Astrocyte of the spinal cord (primary cell): ENCODE measurements around the gene CRCP.
A peak's percentile ranks its signal among the peaks of the same experiment; 100 is the strongest.
"Not testable (repeated sequence)": the region's sequence is repeated elsewhere in the genome, so short reads cannot be mapped to it uniquely, and the experiment has no call there.

ENCODE experiments used
- DNase-seq: peaks from one replicate; pipeline ENCODE4 v3.0.0; 2011; ENCODE audit warnings: low read depth, low spot score
- H3K4me3 ChIP-seq: 2 replicates; pipeline ENCODE4 v1.5.1; 2011; ENCODE audit warnings: low read depth, mild to moderate bottlenecking, low read length, moderate library complexity
- CTCF ChIP-seq: IDR thresholded peaks from 2 replicates; pipeline ENCODE4 v1.5.1; 2012; ENCODE audit warnings: low read depth, mild to moderate bottlenecking, low read length, inconsistent platforms
- in situ Hi-C: cut with HindIII; loops from 2 replicates; pipeline ENCODE4 v1.10.0; 2017; ENCODE audit warnings: low sequenced_read_pairs

Gene CRCP

DNA sequence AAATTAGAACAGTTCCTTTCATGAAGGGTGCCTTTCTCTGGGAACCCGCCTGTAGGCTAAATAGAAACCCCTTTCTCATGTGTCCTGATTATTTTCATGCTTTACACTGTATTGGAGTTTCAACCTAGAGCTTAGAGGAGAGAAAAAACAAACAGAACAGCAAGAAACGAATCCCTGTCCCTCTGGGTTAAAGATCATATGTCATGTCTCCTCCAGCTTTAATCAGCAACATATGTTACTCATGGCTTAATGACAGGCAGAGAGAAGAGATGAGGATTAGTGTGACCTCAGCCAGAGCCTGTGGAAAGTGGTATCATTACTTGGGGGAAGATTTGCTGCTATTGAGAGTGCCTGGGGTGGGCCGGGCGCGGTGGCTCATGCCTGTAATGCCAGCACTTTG lies 32.1 kb downstream of the CRCP start:
- no peak overlapping the region for H3K4me3 ChIP-seq
- peak; percentile 39 for DNase-seq
- in situ Hi-C loops, result no loop called here
- TF ChIP-seq CTCF, result no peak

DNA sequence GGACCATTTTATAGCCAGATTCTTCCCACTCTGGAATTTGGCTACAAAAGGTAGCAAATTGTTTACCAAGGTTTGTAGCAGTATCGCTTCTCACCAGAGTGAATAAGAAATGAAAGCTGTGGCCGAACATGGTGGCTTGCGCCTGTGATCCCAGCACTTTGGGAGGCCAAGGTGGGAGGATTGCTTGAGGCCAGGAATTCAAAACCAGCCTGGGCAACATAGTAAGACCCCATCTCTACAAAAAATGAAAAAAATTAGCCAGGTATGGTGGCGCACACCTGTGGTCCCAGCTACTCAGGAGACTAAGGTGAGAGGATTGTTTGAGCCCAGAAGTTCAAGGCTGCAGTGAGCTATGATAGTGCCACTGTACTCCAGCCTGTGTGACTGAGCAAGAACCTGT lies 33.0 kb downstream of the CRCP start:
- DNase-seq, in situ Hi-C loops, H3K4me3 ChIP-seq: not testable (repeated sequence)

GRCh38 chr7:66150471-66150870 lies 35.8 kb downstream of the CRCP start:
- TF ChIP-seq CTCF, result no peak
- no peak overlapping the region for H3K4me3 ChIP-seq
- DNase-seq, result peak; percentile 80
- in situ Hi-C loops, result no loop called here

DNA sequence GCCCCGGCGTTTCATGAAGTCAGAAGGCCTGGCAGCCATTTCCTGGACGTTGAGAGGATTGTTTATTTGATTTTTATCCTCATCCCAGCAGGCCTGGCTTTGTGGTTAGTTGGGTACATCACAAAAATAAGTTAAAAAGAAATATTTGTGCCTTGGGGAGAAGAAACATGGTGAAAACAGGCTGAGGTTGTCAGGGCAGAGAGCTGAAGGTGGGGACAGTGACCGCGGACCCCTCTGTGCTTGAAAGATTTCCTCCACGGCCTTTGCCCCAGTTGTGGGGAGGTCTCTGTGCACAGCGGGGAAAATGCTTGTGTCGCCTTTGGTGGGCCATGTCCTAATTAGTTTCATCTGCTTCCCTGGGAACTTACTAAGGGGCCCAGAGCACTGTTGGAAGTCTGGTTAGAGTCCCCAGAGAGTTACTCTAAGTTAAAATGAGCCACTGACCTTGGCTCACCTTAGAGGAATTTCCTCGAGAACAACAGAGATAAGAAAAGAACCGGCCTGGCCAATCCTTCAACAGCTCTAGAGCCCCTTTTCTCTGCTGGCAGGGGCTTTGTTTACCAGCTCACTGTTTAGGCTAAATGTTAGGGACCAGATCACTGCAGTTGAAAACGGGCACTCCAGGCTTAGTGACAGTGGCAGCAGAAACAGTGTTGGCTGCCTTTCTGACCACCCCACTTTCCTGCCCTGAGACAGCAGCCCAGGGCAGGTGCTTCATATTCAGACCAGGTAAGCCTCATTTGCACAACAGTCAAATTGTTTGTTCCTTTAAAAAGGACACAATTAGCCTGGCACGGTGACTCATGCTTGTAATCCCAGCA lies 37.9 kb downstream of the CRCP start:
- TF ChIP-seq CTCF, result no peak
- peak; percentile 83 for DNase-seq
- in situ Hi-C loops, result no loop called here
- H3K4me3 ChIP-seq, result no peak overlapping the region

GRCh38 chr7:66153691-66154090 lies 39.0 kb downstream of the CRCP start:
- in situ Hi-C loops, result no loop called here
- no peak overlapping the region for H3K4me3 ChIP-seq
- TF ChIP-seq CTCF, result no peak
- no peak for DNase-seq

GRCh38 chr7:66156035-66156434 lies 41.4 kb downstream of the CRCP start:
- DNase-seq, H3K4me3 ChIP-seq, in situ Hi-C loops: not testable (repeated sequence)

- in situ Hi-C loops, result no loop called here
- no peak for DNase-seq
- no peak for TF ChIP-seq CTCF
- H3K4me3 ChIP-seq, result no peak overlapping the region
These were observed 42.4 kb downstream of the CRCP start for GRCh38 chr7:66157060-66157459.
